NCI-H446 (cell line): ENCODE measurements around the gene LRRC52.
"Not testable (repeated sequence)": the region's sequence is repeated elsewhere in the genome, so short reads cannot be mapped to it uniquely, and the experiment has no call there.

ENCODE experiments used
- DNase-seq, 2 experiments: peaks; one replicate each; lab custom pipeline; 2025; lab: John Stamatoyannopoulos, UW

LRRC52 gene

DNA sequence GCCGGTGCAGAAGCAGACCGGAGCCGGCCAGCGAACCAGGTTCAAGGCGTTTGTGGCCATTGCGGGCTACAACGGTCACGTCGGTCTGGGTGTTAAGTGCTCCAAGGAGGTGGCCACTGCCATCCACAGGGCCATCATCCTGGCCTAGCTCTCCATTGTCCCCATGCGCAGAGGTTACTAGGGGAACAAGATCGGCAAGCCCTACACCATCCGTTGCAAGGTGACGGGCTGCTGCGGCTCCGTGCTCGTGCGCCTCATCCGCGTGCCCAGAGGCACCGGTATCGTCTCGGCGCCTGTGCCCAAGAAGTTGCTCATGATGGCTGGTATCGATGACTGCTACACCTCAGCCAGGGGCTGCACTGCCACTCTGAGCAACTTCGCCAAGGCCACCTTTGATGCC, 38.1 kb downstream of the LRRC52 start:
- DNase-seq: no peak

DNA sequence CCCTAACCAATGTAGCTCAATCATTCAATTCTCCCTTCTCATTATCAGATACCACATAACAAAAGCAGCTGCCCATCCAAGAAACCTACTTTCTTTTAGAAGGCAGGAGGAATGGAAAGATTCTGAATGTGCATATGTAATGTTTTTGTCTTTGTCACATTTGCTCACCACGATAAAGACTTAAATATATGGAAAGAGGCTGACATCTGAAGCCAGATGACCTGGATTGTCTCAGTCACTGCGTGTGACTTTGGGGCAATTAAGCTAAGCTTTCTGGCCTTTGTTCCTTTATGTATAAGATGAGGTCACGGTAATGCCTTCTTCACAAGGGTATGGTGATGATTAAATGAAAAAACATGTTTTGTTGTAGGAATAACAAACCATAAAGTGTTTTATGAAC, 42.6 kb downstream of the LRRC52 start:
- no peak for DNase-seq

DNA sequence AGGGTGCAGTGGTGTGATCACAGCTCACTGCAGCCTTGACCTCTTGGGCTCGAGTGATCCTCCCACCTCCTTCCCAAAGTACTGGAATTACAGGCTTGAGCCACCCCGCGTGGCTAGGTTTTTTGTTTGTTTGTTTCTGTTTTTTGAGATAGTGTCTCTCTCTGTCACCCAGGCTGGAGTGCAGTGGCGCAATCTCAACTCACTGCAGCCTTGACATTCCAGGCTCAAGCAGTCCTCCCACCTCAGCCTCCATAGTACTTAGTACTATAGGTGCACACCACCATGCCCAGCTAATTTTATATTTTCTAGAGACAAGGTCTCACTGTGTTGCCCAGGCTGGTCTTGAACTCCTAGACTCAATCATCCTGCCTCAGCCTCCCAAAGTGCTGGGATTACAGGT, 47.6 kb downstream of the LRRC52 start:
- DNase-seq: not testable (repeated sequence)

DNA sequence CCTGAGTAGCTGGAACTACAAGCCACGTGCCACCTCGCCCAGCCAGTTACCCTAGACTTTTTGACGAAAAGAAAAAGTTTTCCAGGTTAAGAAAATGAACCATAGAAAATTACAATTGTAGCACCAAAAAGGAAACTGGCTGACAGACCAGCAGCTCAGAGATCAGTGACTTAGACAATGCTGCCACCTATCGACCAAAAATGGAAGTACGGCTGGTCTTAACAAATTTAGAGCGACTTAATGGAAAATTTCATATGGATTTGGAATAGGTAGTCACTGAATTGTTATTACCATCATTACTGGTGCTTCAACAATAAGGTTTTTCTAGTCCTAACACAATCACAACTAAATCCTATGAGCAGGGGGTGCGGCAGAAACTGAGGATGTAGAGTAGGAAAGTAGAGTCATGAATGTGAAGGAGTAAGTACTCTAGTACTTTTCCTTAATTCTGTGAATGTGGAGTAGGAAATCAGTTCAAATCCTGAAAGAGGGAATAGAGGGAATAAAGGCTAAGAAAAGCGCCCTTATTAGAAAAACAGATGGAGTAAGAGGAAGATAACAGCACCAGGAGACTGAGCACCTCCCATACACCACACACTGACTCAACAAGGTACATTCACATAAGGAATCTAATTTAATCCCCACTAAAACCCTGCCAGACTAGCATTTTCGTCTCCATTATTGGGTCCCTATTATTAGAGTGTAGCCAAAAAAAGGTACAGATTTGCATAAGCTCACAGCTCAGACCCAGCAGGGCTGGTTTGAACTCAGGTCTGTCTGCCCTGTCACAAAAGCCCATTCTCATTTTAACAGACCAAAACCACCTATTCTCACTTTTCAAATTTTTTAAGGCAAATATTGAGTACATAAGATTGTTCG, 49.4 kb downstream of the LRRC52 start:
- peak; percentile 50 to 84 for DNase-seq

DNA sequence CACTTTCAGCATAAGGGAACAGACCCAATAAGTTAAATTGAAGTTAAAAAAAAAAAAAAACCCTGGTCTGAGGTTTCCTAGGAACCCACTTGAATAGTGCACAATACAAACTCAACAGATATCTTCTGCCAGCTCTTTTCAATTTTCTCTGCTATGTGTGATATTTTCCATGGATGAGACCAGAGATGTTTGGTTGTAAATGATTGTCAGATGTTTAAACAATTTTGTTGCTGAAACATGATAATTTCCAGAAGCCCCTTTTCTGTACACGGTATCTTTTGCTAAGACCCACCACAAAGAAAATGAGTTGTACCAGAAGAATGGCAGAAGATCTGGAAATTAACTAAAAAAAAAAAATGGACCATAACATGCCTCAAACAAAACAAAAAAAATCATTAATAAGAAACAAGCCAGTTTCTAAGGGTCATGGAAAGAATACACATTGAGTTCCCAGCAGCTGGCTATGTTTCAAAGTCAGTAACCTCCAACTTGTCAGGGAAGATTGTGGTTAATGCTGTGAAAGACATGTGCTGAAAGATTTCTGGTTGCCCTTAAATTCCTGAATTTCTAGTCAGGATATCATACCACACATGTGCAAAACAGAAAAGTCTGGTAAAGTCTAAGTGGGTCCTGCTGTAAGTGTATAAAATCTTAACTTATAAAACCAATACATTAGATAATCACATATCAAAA, 51.6 kb downstream of the LRRC52 start:
- DNase-seq: no peak

DNA sequence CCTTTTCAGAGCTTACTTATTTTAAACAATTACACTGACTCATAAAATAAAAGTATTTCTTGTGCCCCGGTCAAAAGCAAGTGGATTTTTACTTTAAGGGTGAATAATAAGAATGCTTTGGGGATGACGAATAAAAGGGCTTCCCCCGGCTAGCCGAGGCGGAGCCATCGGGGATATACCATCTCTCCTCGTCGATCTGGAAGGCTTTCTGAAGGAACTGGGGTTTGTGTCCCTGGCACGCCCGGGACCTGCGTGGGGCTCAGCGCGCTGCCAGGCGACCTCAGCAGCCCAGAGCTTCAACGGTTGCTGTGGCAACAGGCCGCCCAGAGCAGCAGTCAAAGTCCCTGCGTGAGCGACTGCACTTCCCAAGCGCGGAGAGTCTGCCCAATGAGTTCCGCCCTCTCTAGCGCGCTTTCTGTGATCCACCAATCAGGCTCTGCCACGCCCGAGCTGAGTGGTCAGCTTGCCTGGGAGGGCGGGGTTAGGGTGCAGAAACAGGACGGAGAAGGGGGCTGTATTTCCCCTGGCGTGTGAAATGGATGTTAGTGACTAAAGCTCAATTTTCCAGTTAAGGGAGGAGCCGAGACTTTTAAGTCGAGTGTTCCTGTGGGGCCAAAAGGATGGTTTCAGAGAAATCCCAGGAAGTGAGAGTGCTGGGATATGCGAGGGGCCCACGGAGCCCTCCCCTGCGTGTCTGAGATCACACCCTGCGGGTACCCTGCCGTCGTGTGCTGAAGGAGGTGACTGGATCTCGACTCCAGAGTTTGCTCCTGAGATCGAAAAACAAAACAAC, 54.3 kb downstream of the LRRC52 start:
- peak; percentile 93 to 99 for DNase-seq

DNA sequence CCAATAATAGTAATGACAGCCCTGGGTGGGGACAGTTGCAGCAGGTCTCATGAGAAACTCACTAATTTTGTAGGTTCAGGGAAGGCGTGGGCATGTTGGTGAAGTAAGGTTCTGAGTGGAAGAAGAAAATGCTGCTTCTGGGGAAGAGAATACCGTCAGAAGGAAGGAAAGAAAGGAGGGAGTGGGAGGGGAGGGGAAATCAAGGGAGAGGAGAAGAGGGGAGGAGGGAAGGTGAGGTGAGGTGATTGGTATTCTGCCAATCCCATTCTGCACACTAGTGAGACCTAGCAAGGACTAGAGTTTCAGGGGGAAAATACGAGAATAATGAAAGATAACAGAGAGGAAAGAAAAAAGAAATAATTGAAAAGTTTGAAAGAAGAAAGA, 54.9 kb downstream of the LRRC52 start:
- no peak for DNase-seq

DNA sequence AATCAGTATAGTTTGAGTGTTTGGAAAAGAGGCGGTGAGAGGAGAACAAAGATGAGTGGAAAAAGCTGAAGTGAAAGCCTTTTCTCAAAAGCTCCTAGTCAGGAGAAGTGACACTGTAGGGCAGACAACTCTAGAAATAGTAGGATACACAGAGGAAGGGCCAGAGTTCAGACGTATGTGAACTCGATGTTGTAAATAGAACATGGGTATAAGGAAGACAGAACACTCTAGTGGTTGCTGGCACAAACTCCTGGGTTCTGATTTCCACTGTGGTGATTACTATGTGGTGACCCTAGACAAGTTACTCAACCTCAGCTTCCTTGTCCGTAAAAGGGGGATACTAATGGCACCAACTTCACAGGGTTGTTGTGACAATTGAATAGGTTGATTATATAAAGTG, 57.0 kb downstream of the LRRC52 start:
- no peak for DNase-seq

DNA sequence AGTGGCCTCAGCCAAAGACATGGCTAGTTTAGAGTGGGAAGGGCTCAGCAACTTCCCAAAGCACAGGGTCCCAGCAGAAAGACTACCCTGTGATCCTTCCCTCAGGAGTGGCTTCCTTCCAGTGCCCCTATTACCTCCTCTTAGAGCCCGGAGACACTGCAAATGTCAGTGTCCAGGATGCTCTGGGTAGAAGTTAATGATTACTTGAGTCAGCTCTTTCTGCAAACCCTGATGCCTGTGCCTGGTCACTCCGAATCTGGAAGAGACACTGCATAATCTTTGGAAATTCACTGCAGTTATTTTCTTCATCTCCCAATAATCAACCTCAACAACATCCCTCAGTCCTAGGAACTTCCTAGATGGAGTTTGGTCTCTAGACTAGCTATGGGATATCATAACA, 60.0 kb downstream of the LRRC52 start:
- no peak for DNase-seq

DNA sequence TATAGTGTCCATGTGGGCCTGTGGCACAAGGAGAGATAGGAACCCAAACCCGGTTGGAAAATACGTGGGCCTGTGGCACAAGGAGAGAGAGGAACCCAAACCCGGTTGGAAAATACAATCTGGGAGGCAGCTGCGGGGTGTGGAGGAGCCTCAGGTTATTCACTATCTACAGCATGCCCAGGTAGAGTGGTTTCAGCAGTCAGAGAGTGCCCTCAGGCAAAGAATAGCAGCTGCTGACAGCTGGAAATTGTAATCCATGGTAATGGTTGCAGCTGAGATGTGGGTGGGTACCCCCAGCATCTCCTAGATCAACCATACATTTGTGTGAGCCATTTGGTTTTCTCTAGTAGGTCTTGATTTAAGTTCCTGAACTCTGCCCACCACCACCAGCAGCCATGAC, 61.4 kb downstream of the LRRC52 start:
- DNase-seq: no peak

DNA sequence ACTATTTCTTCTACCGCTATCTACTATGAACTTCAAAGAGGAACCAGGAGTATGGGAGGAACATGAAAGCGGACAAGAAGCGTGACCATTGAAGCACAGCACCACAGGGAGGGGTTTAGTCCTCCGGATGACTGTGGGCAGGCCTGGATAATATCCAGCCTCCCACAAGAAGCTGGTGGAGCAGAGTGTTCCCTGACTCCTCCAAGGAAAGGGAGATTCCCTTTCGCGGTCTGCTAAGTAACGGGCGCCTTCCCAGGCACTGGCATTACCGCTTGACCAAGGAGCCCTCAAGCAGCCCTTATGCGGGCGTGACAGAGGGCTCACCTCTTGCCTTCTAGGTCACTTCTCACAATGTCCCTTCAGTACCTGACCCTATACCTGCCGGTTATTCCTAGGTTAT, 62.9 kb downstream of the LRRC52 start:
- not testable (repeated sequence) for DNase-seq

DNA sequence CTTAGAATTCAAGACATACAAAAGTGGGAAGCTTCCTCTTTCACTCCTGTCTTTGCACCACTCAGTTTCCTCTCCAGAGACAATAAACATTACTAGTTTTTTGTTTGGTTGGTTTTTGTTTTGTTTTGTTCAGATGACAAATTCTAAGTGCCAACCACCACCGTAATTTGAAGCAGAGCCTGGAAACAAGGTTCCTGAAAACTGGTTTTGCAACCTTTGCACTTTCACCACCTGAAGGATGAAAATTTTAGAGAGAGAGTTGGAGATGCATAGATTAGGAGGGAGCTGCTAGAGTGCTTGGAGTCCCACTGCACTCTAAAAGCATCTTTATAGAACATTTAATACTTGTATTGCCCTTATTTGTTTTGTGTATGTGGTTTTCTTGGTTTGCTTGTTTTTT, 67.1 kb downstream of the LRRC52 start:
- DNase-seq: no peak

DNA sequence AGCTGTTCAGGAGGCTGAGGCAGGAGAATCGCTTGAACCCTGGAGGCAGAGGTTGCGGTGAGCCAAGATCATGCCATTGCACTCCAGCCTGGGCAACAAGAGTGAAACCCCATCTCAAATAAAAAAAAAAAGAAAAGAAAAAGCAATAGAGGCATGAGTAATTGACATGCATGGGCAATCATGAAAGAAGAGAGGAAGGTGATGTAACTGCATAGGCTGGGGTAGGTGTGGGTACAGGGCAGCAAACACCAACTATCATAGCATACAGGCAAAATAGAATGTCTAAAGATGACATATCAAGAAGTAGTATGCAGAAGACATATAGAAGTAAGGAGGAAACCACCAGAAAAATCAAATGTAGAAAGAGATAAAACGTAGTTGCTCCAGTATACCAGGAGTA, 68.3 kb downstream of the LRRC52 start:
- no peak for DNase-seq
